Tibial nerve (tissue), 3 donors: ENCODE measurements around the gene HTT.

ENCODE experiments used
- CTCF ChIP-seq, 5 experiments: fragments of 200-600 bp in 3 of 5; fragments of 450-650 bp in 2 of 5; sonication (generic) in 3 of 5; IDR thresholded peaks; one replicate each; pipeline ENCODE4 v1.5.1; 2016 to 2019; ENCODE audit warnings: antibody characterized with exemption in 5 of 5, mild to moderate bottlenecking in 3 of 5, moderate library complexity in 2 of 5
- POLR2A ChIP-seq, 2 donors: fragments of 450-650 bp; IDR thresholded peaks; one replicate each; pipeline ENCODE4 v1.6.1; 2017; ENCODE audit warnings: antibody characterized with exemption in 2 of 2, mild to moderate bottlenecking in 2 of 2, moderate library complexity in 2 of 2

- TF ChIP-seq CTCF (IDR thresholded peaks at IDR 0.05) (no peak), POLR2A (IDR thresholded peaks at IDR 0.05) (no peak)
These were observed 146.1 kb downstream of the HTT start for GRCh38 chr4:3220476-3221183.
